Amniotic stem cell (primary cell): ENCODE results near the gene PLXNA2.

Experiments used
- DNase-seq: peaks from one replicate; lab custom pipeline; 2025; lab: John Stamatoyannopoulos, UW

Gene PLXNA2

GRCh38 chr1:208203127-208203847 lies 40.9 kb downstream of the PLXNA2 start:
- DNase-seq = no peak

- DNase-seq = no peak
These were observed 41.7 kb downstream of the PLXNA2 start for GRCh38 chr1:208202333-208202995.

- peak; percentile 88 for DNase-seq
These were observed 43.0 kb downstream of the PLXNA2 start for GRCh38 chr1:208201229-208201628.

- no peak for DNase-seq
These were observed 44.1 kb downstream of the PLXNA2 start for GRCh38 chr1:208200116-208200515.

- DNase-seq = no peak
These were observed 45.9 kb downstream of the PLXNA2 start for GRCh38 chr1:208198236-208198635.

- DNase-seq = no peak
These were observed 49.2 kb downstream of the PLXNA2 start for GRCh38 chr1:208194944-208195343.

- no peak for DNase-seq
These were observed 51.2 kb downstream of the PLXNA2 start for GRCh38 chr1:208192995-208193394.

- DNase-seq = no peak
These were observed 53.4 kb downstream of the PLXNA2 start for GRCh38 chr1:208190784-208191183.

- DNase-seq = no peak
These were observed 54.5 kb downstream of the PLXNA2 start for GRCh38 chr1:208189716-208190115.

GRCh38 chr1:208189183-208189582 lies 55.0 kb downstream of the PLXNA2 start:
- no peak for DNase-seq

- no peak for DNase-seq
These were observed 55.6 kb downstream of the PLXNA2 start for GRCh38 chr1:208188607-208189006.

GRCh38 chr1:208187499-208188041 lies 56.6 kb downstream of the PLXNA2 start:
- DNase-seq = no peak

GRCh38 chr1:208185801-208186231 lies 58.4 kb downstream of the PLXNA2 start:
- DNase-seq = no peak

GRCh38 chr1:208184966-208185654 lies 59.1 kb downstream of the PLXNA2 start:
- no peak for DNase-seq

- DNase-seq = peak; percentile 99
These were observed 59.9 kb downstream of the PLXNA2 start for GRCh38 chr1:208183977-208184911.

GRCh38 chr1:208182880-208183645 lies 61.1 kb downstream of the PLXNA2 start:
- DNase-seq = no peak

GRCh38 chr1:208181364-208181763 lies 62.8 kb downstream of the PLXNA2 start:
- no peak for DNase-seq

- no peak for DNase-seq
These were observed 63.8 kb downstream of the PLXNA2 start for GRCh38 chr1:208180421-208180820.

- DNase-seq = no peak
These were observed 64.2 kb downstream of the PLXNA2 start for GRCh38 chr1:208179961-208180409.

- DNase-seq = no peak
These were observed 64.8 kb downstream of the PLXNA2 start for GRCh38 chr1:208179263-208179816.
